Calu3 (cell line): ENCODE results near the gene RPAIN. TPM values are rescaled to one million over a fixed set of nuclear protein-coding genes. Genes with fewer than 3 reads are reported as not detected.

Source experiments
- Bru-seq: library from RNA; stranded (reverse); fragments of 400-500 nt; gene quantifications from one replicate; lab custom pipeline; 2021; lab: Mats Ljungman, UMichigan
- BruChase-seq, 2 experiments: library from RNA; stranded (reverse); fragments of 400-500 nt; gene quantifications; one replicate each; lab custom pipeline; 2021; lab: Mats Ljungman, UMichigan
- BruUV-seq: library from RNA; stranded (reverse); fragments of 400-500 nt; replicated peaks from 2 replicates; lab custom pipeline; 2021; lab: Mats Ljungman, UMichigan
- CTCF ChIA-PET: fragments of 300-600 bp; sonication (Branson Sonifier 250); formaldehyde crosslinking; loops from one replicate; lab custom pipeline; 2022; ENCODE audit warnings: antibody characterized with exemption; lab: Charles Lee
- DNase-seq: peaks from one replicate; pipeline ENCODE4 v3.0.0; 2022
- H3K27ac Mint-ChIP-seq: one replicate; pipeline ENCODE4 v1.8.0; 2022; ENCODE audit warnings: mixed read lengths; ENCODE audit not compliant: unreplicated experiment
- H3K27me3 Mint-ChIP-seq: one replicate; pipeline ENCODE4 v1.8.0; 2022; ENCODE audit warnings: mixed read lengths; ENCODE audit not compliant: unreplicated experiment
- H3K36me3 Mint-ChIP-seq: one replicate; pipeline ENCODE4 v1.8.0; 2022; ENCODE audit warnings: mild to moderate bottlenecking, moderate library complexity, mixed read lengths; ENCODE audit not compliant: insufficient read depth, unreplicated experiment
- H3K4me1 Mint-ChIP-seq: one replicate; pipeline ENCODE4 v1.8.0; 2022; ENCODE audit warnings: mild to moderate bottlenecking, low read depth, mixed read lengths; ENCODE audit not compliant: unreplicated experiment
- H3K4me3 Mint-ChIP-seq: one replicate; pipeline ENCODE4 v1.8.0; 2022; ENCODE audit warnings: mild to moderate bottlenecking, low read depth, moderate library complexity, mixed read lengths; ENCODE audit not compliant: unreplicated experiment
- H3K9me3 Mint-ChIP-seq: one replicate; pipeline ENCODE4 v1.8.0; 2022; ENCODE audit warnings: low read depth, mixed read lengths; ENCODE audit not compliant: unreplicated experiment
- intact Hi-C: fragments of 100-400 bp; cut with micrococcal nuclease; formaldehyde crosslinking; loops from one replicate; pipeline ENCODE4 v1.10.0; 2022; ENCODE audit not compliant: unreplicated experiment
- long read RNA-seq: library from polyadenylated mRNA; stranded (forward); transcript quantifications from one replicate; pipeline ENCODE4 v2.0.0, GENCODE V29; 2022
- total RNA-seq: library from RNA; stranded (reverse); gene quantifications from 2 replicates; pipeline ENCODE4 v1.2.3, GENCODE V29; 2022
- TF ChIP-seq, protein P1 (sequence below): fragments of 200-600 bp; IDR thresholded peaks from one replicate; pipeline ENCODE4 v1.8.0; 2022; ENCODE audit warnings: antibody characterized with exemption; ENCODE audit not compliant: unreplicated experiment

The RPAIN gene, protein sequence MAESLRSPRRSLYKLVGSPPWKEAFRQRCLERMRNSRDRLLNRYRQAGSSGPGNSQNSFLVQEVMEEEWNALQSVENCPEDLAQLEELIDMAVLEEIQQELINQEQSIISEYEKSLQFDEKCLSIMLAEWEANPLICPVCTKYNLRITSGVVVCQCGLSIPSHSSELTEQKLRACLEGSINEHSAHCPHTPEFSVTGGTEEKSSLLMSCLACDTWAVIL
- total RNA-seq: 36.7 and 42.0 TPM in 2 replicates
- percentile 81 among the genes with signal in this experiment for Bru-seq, nascent RNA
- percentile 84 among the genes with signal in this experiment for BruChase-seq, experiment 1, labeled RNA remaining after a 6-hour chase
- percentile 91 among the genes with signal in this experiment for BruChase-seq, experiment 2, labeled RNA remaining after a 2-hour chase
- long read RNA-seq, transcript RPAIN-203 (7 exons, 1,535 nt): major isoform, 40 of 130 reads
- long read RNA-seq, partial matches to known transcripts: 2 of 130 reads
- long read RNA-seq, other reads (novel, unspliced or antisense): 66 of 130 reads

DNA sequence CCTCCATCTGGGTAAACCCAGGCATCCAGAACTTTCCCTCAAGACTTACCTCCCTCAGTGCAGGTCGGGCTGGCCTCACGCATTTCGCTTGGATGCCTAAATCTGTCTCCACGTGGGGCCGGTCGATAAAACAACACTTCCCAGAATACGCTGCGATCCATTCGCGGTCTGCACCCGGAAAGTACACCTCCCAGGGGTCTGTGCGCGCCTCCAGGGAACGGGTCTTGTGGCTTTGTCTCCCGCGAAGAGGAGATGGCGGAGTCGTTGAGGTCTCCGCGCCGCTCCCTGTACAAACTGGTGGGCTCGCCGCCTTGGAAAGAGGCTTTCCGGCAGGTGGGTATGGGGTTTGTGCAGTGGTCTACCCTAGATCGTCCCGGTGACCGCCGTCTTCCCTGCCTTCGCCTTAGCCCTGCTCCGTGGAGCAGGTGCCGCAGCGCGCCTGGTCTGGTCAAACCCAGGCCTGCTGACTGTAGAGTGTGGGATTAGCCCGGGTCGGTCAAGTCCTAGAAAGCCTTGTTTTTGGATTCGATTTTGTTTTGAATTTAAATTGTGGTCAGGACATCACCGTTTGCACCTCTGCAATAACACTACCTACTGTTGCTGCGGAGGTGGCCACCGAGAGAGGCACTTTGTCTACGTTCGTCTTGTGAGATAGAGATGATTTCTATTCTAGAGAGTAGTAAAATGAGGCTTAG, at the start of gene RPAIN:
RPAIN (plus strand) TSS at position 224 of the 695 bp plus-strand sequence; CDS start at position 253, 29 bp downstream.
- peak within 1 kb of the TSS; percentile 84 for H3K4me3 Mint-ChIP-seq
- peaks cover 12% of the 10 kb centered on the region for H3K4me1 Mint-ChIP-seq
- peaks cover 62% of the 10 kb centered on the region for H3K36me3 Mint-ChIP-seq
- H3K9me3 Mint-ChIP-seq: no peaks in the 10 kb centered on the region
- H3K27me3 Mint-ChIP-seq: no peaks in the 10 kb centered on the region
- CTCF ChIA-PET: interaction anchor here (0.6 kb wide), 1 partner anchor 1403 kb away, joined by 10 read pairs; no protein-coding TSS in a partner anchor
- TF ChIP-seq, protein P1, sequence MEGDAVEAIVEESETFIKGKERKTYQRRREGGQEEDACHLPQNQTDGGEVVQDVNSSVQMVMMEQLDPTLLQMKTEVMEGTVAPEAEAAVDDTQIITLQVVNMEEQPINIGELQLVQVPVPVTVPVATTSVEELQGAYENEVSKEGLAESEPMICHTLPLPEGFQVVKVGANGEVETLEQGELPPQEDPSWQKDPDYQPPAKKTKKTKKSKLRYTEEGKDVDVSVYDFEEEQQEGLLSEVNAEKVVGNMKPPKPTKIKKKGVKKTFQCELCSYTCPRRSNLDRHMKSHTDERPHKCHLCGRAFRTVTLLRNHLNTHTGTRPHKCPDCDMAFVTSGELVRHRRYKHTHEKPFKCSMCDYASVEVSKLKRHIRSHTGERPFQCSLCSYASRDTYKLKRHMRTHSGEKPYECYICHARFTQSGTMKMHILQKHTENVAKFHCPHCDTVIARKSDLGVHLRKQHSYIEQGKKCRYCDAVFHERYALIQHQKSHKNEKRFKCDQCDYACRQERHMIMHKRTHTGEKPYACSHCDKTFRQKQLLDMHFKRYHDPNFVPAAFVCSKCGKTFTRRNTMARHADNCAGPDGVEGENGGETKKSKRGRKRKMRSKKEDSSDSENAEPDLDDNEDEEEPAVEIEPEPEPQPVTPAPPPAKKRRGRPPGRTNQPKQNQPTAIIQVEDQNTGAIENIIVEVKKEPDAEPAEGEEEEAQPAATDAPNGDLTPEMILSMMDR: no peak
- H3K27ac Mint-ChIP-seq: peak within 1 kb of the TSS; percentile 83
- BruUV-seq: no TSS peak
- intact Hi-C loops: no loop called here
- DNase-seq: peak; percentile 81

DNA sequence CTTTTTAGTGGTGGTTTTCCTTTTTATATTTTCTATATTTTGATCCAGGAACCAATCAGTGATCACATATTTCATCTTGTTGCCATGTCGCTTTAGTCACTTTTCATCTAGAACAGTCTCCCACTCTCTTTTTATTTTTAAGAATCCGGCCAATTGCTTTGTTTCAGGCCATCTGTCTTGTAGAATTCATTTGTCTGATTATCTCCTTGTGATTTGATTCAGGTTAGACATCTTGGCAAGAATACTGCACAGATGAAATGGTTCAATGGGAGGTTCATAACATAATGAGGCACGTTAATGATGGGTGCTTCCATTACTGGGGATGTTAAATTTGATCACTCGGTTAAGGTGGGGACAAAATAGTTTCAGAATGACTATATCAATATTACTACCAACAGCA, 49.6 kb upstream of the RPAIN start:
- no peaks in the 10 kb centered on the region for H3K27me3 Mint-ChIP-seq
- CTCF ChIA-PET: no interaction called here

DNA sequence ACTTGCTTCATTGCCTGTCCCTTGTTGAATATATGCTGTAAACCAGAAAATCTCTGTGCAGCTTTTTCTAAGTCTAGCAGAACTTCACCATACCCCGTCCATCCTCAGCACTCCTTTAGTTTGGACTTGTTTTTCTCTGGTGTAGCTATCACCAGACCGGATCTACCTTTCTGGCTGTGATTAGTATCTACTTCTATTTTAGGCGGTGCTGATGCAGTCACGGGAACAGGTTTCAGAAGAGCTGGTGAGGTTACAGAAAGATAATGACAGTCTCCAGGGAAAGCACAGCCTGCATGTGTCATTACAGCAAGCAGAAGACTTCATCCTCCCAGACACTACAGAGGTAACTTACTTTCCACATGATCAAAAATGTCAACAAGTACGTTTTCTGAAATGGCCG, 46.9 kb upstream of the RPAIN start:
- Mint-ChIP-seq H3K27me3 (no peaks in the 10 kb centered on the region), H3K9me3 (no peaks in the 10 kb centered on the region), H3K4me3 (no peak overlapping the region), H3K36me3 (peaks cover 22% of the 10 kb centered on the region), H3K4me1 (no peaks in the 10 kb centered on the region), H3K27ac (no peak overlapping the region)
- no peak for DNase-seq
- CTCF ChIA-PET: no interaction called here
- TF ChIP-seq, protein P1: no peak
- intact Hi-C loops: no loop called here
- no TSS peak for BruUV-seq

More for the DNA sequence above, 49.6 kb upstream of the RPAIN start:
- Mint-ChIP-seq H3K4me3 (no peak overlapping the region), H3K9me3 (no peaks in the 10 kb centered on the region), H3K4me1 (no peaks in the 10 kb centered on the region), H3K27ac (no peak overlapping the region), H3K36me3 (peaks cover 37% of the 10 kb centered on the region)
- no peak for DNase-seq
- intact Hi-C loops: no loop called here
- TF ChIP-seq, protein P1: no peak
- BruUV-seq: no TSS peak

DNA sequence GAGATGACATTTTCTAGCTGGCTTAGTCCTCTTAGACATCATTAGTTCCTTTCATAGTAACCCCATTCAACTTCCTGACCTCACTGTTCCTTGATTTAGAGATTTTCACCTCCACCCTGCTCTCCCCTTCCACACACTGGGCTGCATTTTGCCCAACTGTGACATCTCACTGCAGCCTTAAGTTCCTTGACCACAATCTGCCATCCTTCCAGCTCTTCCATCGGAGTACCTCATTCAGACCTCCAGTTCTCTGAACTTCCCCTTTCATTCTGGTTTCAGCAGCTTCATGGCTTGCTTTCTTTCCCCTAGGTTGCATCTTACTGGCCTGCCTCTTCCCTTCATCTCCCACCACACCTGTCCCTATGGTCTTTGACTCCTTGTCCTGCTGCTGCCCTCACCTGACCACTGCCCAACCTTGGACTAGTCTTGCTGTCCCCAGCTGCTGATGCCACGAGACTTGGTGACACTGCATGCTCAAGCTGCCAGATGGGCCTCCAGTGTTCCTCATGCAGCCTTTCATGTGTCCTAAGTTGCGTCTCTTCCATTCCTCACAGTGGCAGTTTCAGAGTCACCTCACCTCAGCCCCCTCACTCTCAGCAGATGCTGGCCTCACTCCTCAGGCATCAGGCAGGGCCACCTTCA, 41.3 kb upstream of the RPAIN start:
- Mint-ChIP-seq H3K27me3 (no peaks in the 10 kb centered on the region), H3K27ac (peak overlapping the region; percentile 82), H3K36me3 (peaks cover 56% of the 10 kb centered on the region), H3K4me3 (no peak overlapping the region), H3K9me3 (no peaks in the 10 kb centered on the region), H3K4me1 (no peaks in the 10 kb centered on the region)
- BruUV-seq: no TSS peak
- intact Hi-C loops: no loop called here
- CTCF ChIA-PET: no interaction called here
- TF ChIP-seq, protein P1: no peak
- DNase-seq: no peak
